Adrenal gland (tissue), 5 donors: Measurements from ENCODE around the gene FHL1.

Source experiments
- POLR2A ChIP-seq, 2 donors: fragments of 450-650 bp; IDR thresholded peaks; one replicate each; pipeline ENCODE4 v1.6.1; 2017; ENCODE audit warnings: antibody characterized with exemption in 2 of 2, mild to moderate bottlenecking in 2 of 2, moderate library complexity in 1 of 2
- TF ChIP-seq, protein P1 (sequence below), 6 experiments: fragments of 450-650 bp in 4 of 6; fragments of 200-600 bp in 2 of 6; sonication (generic) in 1 of 6; IDR thresholded peaks; 1 replicate in 5 of 6; 2 replicates in 1 of 6; pipeline versions ENCODE4 v1.5.1 to v1.8.0; 2016 to 2021; ENCODE audit warnings: antibody characterized with exemption in 6 of 6, mild to moderate bottlenecking in 2 of 6, moderate library complexity in 1 of 6
- donor health status: DM: no; HTN: no; CAD: no.

- TF ChIP-seq, protein P1, sequence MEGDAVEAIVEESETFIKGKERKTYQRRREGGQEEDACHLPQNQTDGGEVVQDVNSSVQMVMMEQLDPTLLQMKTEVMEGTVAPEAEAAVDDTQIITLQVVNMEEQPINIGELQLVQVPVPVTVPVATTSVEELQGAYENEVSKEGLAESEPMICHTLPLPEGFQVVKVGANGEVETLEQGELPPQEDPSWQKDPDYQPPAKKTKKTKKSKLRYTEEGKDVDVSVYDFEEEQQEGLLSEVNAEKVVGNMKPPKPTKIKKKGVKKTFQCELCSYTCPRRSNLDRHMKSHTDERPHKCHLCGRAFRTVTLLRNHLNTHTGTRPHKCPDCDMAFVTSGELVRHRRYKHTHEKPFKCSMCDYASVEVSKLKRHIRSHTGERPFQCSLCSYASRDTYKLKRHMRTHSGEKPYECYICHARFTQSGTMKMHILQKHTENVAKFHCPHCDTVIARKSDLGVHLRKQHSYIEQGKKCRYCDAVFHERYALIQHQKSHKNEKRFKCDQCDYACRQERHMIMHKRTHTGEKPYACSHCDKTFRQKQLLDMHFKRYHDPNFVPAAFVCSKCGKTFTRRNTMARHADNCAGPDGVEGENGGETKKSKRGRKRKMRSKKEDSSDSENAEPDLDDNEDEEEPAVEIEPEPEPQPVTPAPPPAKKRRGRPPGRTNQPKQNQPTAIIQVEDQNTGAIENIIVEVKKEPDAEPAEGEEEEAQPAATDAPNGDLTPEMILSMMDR (IDR thresholded peaks at IDR 0.05) = no peak
- TF ChIP-seq POLR2A (IDR thresholded peaks at IDR 0.05) = no peak
Measured at GRCh38 chrX:136168929-136169735, 21.8 kb downstream of the FHL1 start.
